Right hindlimb (tissue), 1 donor: ENCODE measurements around the gene PDF.
"Not testable (repeated sequence)": the region's sequence is repeated elsewhere in the genome, so short reads cannot be mapped to it uniquely, and the experiment has no call there.

Experiments used
- DNase-seq: peaks from one replicate; pipeline ENCODE4 v3.0.0-alpha.2; 2018

Gene PDF

DNA sequence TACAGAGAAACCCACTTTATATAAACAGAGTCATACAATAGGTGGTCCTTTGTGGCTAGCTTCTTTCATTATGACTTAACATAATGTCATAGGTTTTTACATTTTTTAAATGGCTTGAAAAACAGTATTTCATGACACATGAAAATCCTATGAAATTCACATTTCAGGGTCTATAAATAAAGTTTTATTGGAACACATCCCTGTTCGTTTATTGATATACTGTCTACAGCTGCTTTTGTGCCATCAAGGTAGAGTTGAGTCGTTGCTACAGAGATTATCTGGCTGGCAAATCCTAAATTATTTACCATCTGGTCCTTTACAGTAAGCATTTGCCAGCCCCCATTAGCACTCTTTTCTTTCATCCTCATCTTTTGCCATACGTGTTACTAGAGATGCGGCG, 16.9 kb downstream of the PDF start:
- DNase-seq, result no peak

DNA sequence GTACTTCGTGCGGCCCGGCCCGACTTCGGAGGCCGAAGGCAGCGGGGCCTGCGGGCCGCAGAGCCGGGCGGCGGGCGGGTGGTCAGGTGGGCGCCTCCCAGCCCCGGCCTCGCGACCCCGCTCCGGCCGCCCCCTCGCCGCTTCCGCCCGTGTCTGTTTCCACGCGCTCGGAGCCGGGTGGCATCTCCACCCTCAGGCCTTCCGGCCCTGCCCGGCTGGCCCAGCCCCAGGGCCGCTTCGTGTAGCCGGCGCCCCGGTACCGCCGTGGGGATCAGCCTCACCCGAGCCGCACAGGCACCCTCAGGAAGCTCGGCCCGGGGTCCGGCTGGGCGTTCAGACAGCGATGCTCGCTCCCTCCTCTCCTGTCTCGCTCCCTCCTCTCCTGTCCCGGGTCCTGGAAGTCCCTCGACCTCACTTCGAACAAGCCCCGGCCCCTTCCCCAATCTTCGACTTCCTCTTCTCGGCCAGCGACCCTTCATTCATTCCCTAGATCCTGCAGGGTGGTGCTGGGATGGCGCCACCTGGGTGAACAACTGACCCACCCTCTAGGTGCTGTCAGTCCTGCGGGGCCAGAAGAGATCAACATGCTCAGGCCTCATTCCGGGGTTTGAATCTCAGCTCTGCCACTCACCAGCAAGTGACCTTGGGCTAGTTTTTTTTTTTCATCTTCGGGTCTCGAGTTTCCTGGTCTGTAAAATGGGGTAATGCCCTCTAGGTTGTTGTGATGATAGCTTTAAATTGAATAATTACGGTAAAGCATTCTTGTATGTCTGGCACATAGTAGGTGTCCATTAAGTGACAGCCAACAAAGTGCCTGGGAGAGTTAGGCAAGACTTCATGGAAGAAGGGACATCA, 18.6 kb downstream of the PDF start:
- no peak for DNase-seq

DNA sequence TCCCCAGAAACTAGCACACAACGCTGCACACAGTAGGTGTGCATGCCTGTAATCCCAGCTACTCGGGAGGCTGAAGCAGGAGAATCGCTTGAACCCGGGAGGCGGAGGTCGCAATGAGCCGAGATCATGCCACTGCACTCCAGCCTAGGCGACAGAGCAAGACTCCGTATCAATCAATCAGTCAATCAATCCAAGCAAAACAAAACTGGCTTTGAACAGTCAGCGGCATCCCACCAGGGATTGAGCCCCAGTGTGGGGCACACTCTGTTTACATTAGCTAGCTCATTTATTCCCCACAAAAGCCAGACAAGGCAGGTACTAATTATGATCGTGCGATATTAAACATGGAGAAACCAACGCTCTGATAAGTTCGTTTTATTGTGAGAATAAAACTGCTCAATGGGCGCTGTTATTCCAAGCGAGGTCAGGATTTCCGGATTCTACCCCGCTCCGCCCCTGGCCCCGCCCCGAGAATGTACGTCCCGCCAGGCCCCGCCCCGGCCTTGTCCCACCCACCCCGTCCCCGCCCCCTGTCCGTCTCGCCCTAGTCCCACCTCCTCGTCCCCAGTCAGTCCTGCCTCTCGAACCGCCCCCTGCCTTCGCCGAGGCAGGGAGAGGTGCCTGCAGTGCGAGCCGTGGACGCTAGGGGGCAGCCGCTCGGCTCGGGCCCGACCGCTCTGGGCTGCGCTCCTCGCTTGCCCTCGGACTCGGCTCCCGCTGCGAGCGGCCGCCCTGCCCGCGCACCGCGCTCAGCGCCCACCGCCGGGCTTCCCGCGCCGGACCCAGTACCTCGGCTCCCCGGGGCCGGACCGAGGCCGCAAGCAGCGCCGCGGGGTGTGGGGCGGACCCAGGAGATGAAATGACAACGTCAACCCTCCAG, 19.5 kb downstream of the PDF start, which contains the start of gene VPS4A:
Gene VPS4A (plus strand): TSS at position 698 of the 880 bp plus-strand sequence. CDS start 162 bp downstream, at position 860.
- DNase-seq, result peak; percentile 98

DNA sequence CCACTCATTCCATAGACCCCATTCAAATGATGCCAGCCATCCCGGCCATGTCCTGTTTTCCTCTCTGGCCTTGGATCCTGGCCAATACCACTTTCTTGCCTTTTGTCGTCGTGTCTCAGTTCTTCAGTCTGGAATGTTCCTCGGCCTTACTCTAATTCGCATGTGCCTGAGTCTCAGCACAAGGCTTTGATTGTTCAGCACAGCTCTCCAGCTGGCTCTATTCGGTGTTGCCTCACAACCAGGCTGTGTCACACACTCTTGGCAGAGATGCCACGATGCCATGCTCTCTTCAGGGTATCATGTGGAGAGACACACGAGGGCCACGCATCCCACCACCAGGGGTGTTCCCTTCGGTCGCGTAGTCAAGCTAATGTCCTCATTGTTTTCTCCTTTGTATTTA, 21.1 kb downstream of the PDF start:
- no peak for DNase-seq

DNA sequence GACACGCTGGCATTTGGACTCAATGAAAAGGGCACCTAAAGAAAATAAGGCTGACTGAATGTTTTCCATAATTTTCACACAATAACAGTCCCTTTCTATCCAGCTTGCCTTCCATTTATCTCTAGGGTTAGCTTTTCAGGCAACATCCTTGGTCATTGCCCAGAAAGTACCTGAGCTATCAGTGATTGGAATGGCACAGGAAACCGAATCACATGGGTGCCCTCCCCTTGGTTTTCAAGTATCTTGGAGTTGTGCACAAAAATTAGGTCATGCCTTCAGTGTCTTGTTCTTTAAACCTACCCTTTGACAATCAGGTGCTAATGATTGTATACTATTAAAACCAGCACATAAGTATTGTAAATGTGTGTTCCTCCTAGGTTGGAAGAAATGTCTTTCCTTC, 22.5 kb downstream of the PDF start:
- no peak for DNase-seq

DNA sequence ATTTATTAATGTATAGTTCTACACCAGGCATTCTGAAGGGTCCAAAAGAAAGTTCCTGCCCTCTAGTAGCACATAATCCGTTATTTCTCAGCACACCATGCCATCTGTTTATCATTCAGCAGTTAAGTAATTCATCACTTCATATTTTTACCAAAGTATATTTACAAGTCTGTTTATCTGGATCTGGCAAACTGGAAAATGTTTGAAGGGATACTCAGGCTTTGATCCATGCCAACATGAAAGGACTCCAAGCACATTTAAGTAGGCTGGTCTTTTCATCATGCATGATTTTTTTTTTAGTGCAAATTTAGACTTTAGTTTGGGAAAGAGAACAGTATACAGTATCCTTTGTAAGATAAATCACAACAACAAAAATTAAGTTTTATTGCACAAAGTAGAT, 23.3 kb downstream of the PDF start:
- no peak for DNase-seq

DNA sequence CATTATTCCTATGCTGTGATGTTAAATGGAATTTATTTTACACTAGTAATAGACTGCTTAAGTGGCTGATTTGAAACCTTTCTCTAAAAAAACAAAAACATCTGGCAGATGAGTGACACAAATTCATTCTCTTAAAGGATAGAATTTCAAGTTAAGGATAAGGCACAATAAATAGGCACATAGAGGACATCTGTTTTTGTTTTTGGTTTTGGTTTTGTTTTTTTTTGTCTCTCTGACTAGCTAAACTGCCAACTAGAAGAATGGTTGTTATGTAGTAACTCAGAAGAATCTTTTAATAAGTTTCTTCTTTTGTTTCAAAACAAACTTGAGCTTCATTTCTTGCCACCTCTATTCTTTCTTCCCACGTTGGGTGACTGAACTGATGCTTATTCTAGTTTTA, 24.4 kb downstream of the PDF start:
- no peak for DNase-seq

DNA sequence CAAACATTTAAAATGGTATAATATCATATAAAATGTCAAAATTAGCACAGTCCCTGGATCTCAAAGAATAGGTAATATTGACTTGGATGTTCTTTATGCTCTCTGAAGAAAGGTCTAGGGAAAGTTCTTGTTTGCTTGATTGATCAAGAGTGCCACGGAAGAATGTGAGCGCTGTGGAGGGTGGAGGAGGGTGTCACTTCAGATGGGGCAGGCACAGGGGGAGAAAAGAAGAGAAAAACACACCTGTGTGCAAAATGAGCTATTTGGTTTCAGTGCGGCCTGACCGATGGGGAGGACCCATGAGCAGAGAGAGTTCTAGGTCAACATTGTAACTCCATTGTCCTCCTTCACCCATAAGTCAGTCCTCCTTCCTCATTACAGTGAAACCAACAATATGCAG, 28.1 kb downstream of the PDF start:
- DNase-seq, result no peak

DNA sequence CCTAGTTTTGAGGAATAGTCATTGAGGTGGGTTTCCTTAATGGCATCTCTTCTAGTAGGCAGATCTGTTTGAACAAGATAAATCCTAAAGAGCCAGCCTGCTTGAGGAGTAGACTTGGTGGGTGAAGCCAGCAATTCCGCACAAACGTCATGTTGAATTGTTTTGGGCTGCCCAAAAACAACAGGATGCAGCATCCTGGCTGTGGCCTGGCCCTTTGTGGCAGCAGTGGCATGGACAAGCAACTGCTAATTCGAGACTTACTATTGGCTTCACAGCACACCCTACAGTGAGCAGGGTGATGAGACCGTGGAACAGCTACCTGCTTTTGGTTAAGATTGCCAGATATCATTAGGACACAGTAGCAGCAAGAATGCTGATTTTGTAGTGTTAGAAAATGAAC, 28.5 kb downstream of the PDF start:
- no peak for DNase-seq

DNA sequence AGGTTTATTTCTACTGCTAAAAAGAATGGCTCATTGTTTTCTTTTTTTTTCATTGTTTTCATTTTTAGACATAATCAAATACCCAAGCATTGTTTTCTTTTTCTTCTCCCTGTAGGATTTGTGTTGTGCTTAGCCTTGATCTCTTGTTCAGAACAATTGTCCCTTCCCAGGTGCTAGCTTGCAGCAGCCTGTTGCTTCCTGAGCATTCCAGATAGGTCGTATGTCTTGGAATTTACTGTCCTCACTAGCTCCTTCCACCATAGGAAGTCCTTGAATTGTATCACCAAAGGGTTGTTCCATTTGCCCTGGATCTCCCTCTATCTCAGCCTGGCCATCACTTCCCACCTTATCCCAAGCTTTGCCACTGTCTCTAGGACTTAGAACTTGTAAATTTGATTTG, 29.2 kb downstream of the PDF start:
- DNase-seq, result no peak

DNA sequence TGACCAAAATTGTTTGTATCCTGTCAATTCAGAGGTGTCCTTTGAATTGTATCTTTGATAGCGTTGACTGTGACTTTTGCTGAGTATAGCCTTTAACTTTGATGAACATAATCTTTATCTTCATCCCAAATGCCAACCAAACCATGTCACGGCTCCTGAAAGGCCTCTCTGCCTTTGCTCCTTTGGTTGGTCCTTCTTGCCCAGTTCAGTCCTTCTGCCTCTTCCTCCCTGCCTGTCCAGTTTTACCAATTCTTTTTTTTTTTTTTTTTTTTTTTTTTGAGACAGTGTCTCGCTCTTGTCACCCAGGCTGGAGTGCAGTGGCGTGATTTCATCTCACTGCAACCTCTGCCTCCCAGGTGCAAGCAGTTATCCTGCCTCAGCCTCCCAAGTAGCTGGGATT, 32.1 kb downstream of the PDF start:
- no peak for DNase-seq

DNA sequence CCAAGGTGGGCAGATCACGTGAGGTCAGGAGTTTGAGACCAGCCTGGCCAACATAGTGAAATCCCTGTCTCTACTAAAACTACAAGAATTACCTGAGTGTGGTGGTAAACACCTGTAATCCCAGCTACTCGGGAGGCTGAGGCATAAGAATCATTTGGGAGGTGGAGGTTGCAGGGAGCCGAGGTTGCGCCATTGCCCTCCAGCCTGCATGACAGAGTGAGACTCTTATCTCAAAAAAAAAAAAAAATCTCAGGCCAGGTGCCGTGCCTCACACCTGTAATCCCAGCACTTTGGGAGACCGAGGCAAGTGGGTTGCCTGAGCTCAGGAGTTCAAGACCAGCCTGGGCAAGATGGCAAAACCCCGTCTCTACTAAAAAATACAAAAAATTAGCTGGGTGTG, 33.6 kb downstream of the PDF start:
- DNase-seq, result not testable (repeated sequence)

DNA sequence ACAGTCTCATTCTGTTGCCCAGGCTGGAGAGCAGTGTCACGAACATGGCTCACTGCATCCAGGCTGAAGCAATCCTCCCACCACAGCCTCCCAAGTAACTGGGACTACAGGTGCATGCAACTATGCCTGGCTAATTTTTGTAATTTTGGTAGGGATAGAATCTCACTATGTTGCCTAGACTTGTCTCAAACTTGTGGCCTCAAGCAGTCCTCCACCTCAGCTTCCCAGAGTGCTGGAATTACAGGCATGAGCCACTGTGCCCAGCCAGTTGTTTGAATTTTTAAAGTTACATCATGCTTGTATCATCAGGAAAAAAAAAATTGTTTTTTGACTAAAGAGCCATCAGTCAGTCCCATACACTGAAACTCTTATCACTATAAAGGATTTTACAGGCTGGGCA, 36.3 kb downstream of the PDF start:
- DNase-seq, result no peak

DNA sequence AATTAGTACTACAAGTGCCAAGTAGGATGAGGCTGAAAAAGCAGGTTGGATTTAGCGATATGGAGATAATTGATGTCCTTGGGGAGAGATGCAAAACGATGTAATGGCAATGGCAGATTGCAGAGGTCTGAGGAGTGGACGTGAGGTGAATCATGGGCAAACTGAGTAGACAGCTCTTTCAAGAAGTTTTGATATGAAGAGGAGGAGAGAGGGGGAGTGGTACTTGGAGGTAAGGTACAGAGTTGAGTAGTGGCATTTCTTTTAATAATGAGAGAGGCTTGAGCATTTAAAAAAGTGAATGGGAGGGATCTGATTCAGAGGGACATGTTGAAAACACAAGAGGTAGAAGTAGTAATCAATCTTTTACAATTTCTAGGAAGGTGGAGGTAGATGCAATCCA, 37.0 kb downstream of the PDF start:
- no peak for DNase-seq

DNA sequence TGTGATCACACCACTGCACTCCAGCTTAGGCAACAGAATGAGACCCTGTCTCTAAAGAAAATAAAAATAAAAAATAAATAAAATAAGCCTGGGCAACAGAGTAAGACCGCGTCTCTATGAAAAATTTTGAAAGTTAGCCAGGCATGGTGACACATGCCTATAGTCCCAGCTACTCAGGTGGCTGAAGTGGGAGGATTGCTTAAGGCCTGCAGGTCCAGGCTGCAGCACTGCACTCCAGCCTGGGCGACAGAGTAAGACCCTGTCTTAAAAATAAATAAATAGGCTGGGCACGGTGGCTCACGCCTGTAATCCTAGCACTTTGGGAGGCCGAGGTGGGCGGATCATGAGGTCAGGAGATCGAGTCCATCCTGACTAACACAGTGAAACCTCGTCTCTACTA, 38.7 kb downstream of the PDF start:
- DNase-seq, result not testable (repeated sequence)

DNA sequence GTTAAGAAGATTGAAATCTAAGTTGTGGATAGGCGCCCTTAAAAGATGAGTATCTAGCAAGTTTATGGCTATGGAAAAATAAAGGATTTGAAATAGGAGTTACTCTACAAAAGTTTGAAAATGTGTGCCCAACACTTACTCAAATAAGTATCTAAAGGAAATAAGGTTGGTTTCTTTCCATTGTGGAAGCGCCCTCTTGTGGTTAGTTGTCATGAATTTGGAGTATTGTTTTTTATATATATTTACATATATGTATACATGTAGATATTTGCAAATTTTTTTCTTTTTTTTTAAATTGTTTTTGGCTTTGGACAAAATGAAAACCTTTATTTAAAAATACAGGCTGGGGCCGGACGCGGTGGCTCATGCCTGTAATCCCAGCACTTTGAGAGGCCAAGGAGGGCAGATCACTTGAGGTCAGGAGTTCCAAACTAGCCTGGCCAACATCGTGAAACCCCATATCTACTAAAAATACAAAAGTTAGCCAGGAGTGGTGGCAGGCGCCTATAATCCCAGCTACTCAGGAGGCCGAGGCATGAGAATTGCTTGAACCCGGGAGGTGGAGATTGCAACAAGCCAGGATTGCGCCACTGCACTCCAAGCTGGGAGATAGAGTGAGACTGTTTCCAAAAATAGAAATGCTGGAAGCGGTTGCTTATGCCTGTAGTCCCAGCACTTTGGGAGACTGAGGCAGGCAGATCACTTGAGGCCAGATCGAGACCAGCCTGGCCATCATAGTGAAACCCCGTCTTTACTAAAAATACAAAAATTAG, 43.3 kb downstream of the PDF start:
- no peak for DNase-seq

DNA sequence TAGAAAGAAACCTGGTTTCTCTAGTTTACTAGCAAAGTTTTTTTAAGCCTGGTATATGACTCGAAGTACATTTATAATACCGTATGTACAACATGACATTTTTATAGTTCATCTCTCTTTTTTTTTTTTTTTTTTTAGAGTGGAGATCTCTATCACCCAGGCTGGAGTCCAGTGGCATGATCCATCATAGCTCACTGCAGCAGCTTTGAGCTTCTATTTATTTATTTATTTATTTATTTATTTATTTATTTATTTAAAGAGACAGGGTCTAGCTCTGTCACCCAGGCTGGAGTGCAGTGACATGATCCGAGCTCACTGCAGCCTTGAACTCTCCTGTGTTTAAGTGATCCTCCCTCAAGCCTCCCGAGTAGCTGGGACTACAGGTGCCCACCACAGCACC, 45.1 kb downstream of the PDF start:
- no peak for DNase-seq

DNA sequence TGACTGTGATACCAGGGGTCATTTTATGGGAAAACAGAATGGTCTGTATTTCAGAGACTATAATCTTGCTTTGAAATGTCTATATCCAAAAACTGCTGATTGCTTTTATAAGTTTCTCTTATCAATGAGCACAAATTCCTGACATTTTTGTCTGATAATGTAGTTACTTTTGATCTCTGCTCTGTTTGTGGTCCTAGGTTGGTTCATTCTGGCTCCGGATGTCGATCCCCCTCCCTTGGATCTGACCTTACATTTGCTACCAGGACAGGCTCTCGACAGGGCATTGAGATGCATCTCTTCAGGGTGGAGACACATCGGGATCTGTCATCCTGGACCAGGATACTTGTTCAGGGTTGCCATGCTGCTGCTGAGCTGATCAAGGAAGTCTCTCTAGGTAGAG, 46.5 kb downstream of the PDF start:
- DNase-seq, result no peak

DNA sequence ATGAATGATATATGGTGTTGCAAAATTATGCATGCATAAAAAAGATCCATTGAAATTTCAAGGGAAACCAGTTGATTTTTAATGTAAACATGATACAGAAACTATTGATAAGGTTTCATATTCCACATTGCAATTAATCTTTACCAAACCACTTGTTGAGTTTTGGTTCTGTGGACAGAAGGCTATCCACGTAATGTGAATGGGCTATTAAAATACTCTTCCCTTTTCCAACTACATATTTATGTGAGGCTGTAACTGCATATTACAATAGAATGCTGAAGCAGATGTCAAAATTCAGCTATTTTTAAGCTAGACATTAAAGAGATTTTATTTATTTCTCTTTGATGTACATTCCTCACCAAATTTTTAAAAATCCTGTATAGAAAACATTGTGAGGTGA, 53.0 kb downstream of the PDF start:
- DNase-seq, result no peak
